Loucy (cell line): ENCODE data around the gene RASSF10.

Experiments
- H2AFZ ChIP-seq: fragments of 200-600 bp; sonication (generic); 2 replicates; pipeline ENCODE4 v1.6.0; 2016; ENCODE audit warnings: antibody characterized with exemption, mild to moderate bottlenecking, low read length, moderate library complexity
- H3F3A ChIP-seq: fragments of 200-600 bp; 2 replicates; pipeline ENCODE4 v1.6.0; 2016; ENCODE audit warnings: antibody characterized with exemption, low read depth, mild to moderate bottlenecking
- H3K27me3 ChIP-seq: fragments of 200-600 bp; sonication (generic); 2 replicates; pipeline ENCODE4 v1.6.1; 2014; ENCODE audit warnings: low read length, mild to moderate bottlenecking; ENCODE audit not compliant: insufficient read depth, poor library complexity, severe bottlenecking
- H3K36me3 ChIP-seq: fragments of 200-600 bp; sonication (generic); 2 replicates; pipeline ENCODE4 v1.6.1; 2016; ENCODE audit warnings: low read length; ENCODE audit not compliant: insufficient read depth
- H3K4me1 ChIP-seq: fragments of 200-600 bp; sonication (generic); 2 replicates; pipeline ENCODE4 v1.5.1; 2014; ENCODE audit warnings: low read length, mild to moderate bottlenecking; ENCODE audit not compliant: insufficient read depth, poor library complexity, severe bottlenecking
- H3K4me2 ChIP-seq: fragments of 200-600 bp; sonication (generic); 2 replicates; pipeline ENCODE4 v1.6.0; 2014; ENCODE audit warnings: antibody characterized with exemption, low read length, low read depth, mild to moderate bottlenecking; ENCODE audit not compliant: poor library complexity, severe bottlenecking
- H3K4me3 ChIP-seq: fragments of 200-600 bp; sonication (generic); 2 replicates; pipeline ENCODE4 v1.5.1; 2014; ENCODE audit warnings: low read length, mild to moderate bottlenecking, mixed read lengths; ENCODE audit not compliant: poor library complexity, severe bottlenecking
- H3K79me2 ChIP-seq: fragments of 200-600 bp; sonication (generic); 2 replicates; pipeline ENCODE4 v1.6.1; 2014; ENCODE audit warnings: low read length; ENCODE audit not compliant: insufficient read depth
- H3K9ac ChIP-seq: fragments of 200-600 bp; sonication (generic); 2 replicates; pipeline ENCODE4 v1.6.0; 2014; ENCODE audit warnings: mild to moderate bottlenecking, low read depth, low read length, moderate library complexity; ENCODE audit not compliant: poor library complexity, severe bottlenecking
- H3K9me2 ChIP-seq: fragments of 200-600 bp; sonication (generic); replicated peaks from 2 replicates; pipeline ENCODE4 v1.6.1; 2016; ENCODE audit warnings: low read depth, low read length, mixed read lengths
- H3K9me3 ChIP-seq: fragments of 200-600 bp; sonication (generic); 2 replicates; pipeline ENCODE4 v1.6.1; 2014; ENCODE audit warnings: mild to moderate bottlenecking, antibody characterized with exemption, low read length, low read depth; ENCODE audit not compliant: insufficient read depth
- H4K20me1 ChIP-seq: fragments of 200-600 bp; sonication (generic); 2 replicates; pipeline ENCODE4 v1.6.0; 2014; ENCODE audit warnings: antibody characterized with exemption, low read length, mild to moderate bottlenecking; ENCODE audit not compliant: insufficient read depth, poor library complexity, severe bottlenecking
- EZH2phosphoT487 ChIP-seq: fragments of 200-600 bp; IDR thresholded peaks from 2 replicates; pipeline ENCODE4 v1.6.1; 2018; ENCODE audit warnings: antibody characterized with exemption, mild to moderate bottlenecking, moderate library complexity, borderline replicate concordance
- TF ChIP-seq, protein P1 (sequence below): fragments of 200-600 bp; sonication (generic); conservative IDR thresholded peaks from 2 replicates; pipeline ENCODE4 v1.5.1; 2014; ENCODE audit warnings: mild to moderate bottlenecking, antibody characterized with exemption, low read length

RASSF10 gene

DNA sequence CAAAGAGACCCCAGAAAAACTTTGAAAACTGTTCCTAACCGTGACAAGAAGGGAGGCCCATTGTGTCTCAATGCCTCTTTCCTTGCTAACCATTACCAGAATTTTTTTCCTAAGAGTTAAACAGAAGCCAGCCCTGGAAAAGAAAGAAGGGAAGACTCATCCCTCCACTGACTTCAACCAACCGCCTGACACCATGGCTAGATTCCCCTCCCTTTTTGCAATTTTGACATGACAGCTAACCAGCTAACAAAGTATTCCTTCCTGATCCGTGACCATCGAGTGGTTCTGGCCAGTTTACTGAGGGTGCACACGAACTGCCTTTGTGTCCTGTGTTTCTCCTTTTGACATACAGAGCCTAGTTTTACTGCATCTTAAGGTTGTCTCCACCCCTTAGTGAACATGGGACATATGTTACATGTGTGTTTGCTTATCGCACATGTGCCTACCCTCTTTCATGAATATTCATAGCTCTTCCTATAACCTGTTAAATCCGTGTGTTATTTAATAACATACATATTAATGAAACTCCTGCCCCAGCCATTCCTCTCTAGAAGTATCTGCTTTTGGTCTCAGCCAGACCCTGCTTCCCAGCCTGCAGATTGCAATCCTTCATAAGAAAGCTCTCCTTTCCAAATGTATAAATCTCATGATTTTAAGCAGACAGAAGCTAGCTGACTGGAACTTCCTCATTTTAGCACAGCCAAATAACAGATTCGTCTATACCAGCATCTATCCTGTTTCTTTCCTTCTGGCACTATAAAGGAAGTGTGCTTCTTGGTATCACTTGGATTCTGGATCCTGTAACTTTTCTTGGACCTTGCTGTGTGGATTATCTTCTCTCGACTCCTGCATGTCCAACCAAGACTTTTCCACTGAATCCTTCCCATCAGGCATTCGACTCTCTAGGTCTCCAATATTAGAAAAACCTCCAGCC is 37.8 kb downstream of the RASSF10 start:
- H3K4me3 ChIP-seq: no peak overlapping the region

DNA sequence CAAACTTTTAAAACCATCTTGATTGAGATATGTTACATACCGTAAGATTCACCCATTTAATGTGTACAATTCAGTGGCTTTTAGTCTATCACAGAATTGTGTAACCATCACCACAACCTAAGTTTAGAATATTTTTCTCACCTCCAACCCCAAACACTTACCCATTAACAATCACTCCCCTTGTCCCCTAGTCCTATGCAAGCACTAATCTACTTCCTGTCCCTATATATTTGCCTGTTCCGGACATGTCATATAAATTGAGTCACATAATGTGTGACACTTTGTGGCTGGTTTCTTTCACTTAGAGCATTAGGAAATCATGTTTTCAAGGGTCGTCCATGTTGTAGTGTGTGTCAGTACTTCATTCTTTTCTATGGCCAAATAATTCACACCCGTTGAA is 38.8 kb downstream of the RASSF10 start:
- Histone ChIP-seq H3K9me3 (no peaks in the 10 kb centered on the region), H3K4me1 (no peaks in the 10 kb centered on the region), H3F3A (no peaks in the 10 kb centered on the region), H4K20me1 (no peaks in the 10 kb centered on the region), H3K9ac (no peak overlapping the region), H3K36me3 (no peaks in the 10 kb centered on the region), H3K4me2 (no peak overlapping the region), H3K79me2 (no peaks in the 10 kb centered on the region), H3K4me3 (no peak overlapping the region), H3K9me2 (no peaks in the 10 kb centered on the region), H2AFZ (no peak overlapping the region), H3K27me3 (peaks cover 12% of the 10 kb centered on the region)
- TF ChIP-seq, protein P1, sequence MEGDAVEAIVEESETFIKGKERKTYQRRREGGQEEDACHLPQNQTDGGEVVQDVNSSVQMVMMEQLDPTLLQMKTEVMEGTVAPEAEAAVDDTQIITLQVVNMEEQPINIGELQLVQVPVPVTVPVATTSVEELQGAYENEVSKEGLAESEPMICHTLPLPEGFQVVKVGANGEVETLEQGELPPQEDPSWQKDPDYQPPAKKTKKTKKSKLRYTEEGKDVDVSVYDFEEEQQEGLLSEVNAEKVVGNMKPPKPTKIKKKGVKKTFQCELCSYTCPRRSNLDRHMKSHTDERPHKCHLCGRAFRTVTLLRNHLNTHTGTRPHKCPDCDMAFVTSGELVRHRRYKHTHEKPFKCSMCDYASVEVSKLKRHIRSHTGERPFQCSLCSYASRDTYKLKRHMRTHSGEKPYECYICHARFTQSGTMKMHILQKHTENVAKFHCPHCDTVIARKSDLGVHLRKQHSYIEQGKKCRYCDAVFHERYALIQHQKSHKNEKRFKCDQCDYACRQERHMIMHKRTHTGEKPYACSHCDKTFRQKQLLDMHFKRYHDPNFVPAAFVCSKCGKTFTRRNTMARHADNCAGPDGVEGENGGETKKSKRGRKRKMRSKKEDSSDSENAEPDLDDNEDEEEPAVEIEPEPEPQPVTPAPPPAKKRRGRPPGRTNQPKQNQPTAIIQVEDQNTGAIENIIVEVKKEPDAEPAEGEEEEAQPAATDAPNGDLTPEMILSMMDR: no peak
- TF ChIP-seq EZH2phosphoT487: no peak

More for the DNA sequence above, 37.8 kb downstream of the RASSF10 start:
- no peaks in the 10 kb centered on the region for H3K9me2 ChIP-seq
- H2AFZ ChIP-seq: no peak overlapping the region
- H3K79me2 ChIP-seq: no peaks in the 10 kb centered on the region
- H3K27me3 ChIP-seq: peaks cover 5% of the 10 kb centered on the region
- H3K4me2 ChIP-seq: no peak overlapping the region
- no peak overlapping the region for H3K9ac ChIP-seq
- no peaks in the 10 kb centered on the region for H3K36me3 ChIP-seq
- H3K4me1 ChIP-seq: no peaks in the 10 kb centered on the region
- H3F3A ChIP-seq: no peaks in the 10 kb centered on the region
- TF ChIP-seq EZH2phosphoT487: no peak
- TF ChIP-seq, protein P1: no peak
- H3K9me3 ChIP-seq: no peaks in the 10 kb centered on the region
- no peaks in the 10 kb centered on the region for H4K20me1 ChIP-seq

DNA sequence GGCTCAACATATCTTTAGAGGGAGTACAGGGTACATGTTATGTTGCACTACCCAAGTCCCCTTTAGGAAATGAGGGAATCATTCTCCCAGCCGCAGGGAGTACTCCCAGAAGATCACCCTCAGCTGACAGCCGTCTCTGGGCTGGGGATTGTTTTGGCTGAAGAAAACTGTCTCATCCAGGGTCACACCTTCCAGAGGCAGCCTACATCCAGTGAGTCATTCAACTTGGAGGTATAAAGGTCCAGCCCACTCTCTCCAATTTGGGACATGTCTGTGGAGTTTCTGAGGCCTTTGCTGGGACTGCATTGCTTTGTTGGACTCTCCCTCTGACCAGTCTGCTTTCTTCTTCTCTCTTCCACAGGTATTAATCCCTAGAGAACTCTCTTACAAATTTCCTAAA is 42.1 kb downstream of the RASSF10 start:
- TF ChIP-seq, protein P1: no peak
- no peak for TF ChIP-seq EZH2phosphoT487

More for the DNA sequence above, 42.1 kb downstream of the RASSF10 start:
- Histone ChIP-seq H3K36me3 (no peaks in the 10 kb centered on the region), H3K4me3 (no peak overlapping the region), H3K4me1 (no peaks in the 10 kb centered on the region), H4K20me1 (no peaks in the 10 kb centered on the region), H3K27me3 (peaks cover 23% of the 10 kb centered on the region), H3K4me2 (no peak overlapping the region), H3F3A (no peaks in the 10 kb centered on the region), H3K79me2 (no peaks in the 10 kb centered on the region), H2AFZ (no peak overlapping the region), H3K9me3 (no peaks in the 10 kb centered on the region), H3K9ac (no peak overlapping the region), H3K9me2 (no peaks in the 10 kb centered on the region)
